H1 (cell line): ENCODE measurements around the gene AGBL1. TPM values are rescaled to one million over a fixed set of nuclear protein-coding genes. Genes with fewer than 3 reads are reported as not detected.

ENCODE experiments used
- SIX5 ChIP-seq: IDR thresholded peaks from 2 replicates; pipeline ENCODE4 v1.6.1; 2011; ENCODE audit warnings: mild to moderate bottlenecking, low read depth, low read length
- polyA plus RNA-seq, 7 experiments: library from polyadenylated mRNA; depleted of rRNA in 3 of 7; stranded (reverse) in 5 of 7; unstranded in 2 of 7; fragments of >200 nt in 5 of 7; fragments of 200-250 nt in 2 of 7; gene quantifications; 1 replicate in 5 of 7; 2 replicates in 1 of 7; 4 replicates in 1 of 7; pipeline versions ENCODE4 v1.2.1 to v1.2.3, GENCODE V29; 2011 to 2013; ENCODE audit warnings: missing spikeins in 2 of 7, mixed read lengths in 2 of 7
- total RNA-seq: library from RNA; stranded (reverse); fragmentation: NEBNext Ultra II Directional; extraction: Animal tissue kit (Norgen Biotek cat#: 25700); gene quantifications from 2 replicates; pipeline ENCODE4 v1.2.1, GENCODE V29; 2021
- TF ChIP-seq, protein P1 (sequence below): fragments of 300-600 bp; sonication (generic); IDR thresholded peaks from 2 replicates; pipeline ENCODE4 v1.7.1; 2012; ENCODE audit warnings: low read length, moderate library complexity, mild to moderate bottlenecking, inconsistent platforms; ENCODE audit not compliant: insufficient replicate concordance

The AGBL1 gene
- total and polyA plus RNA-seq, 2 of the 8 experiments (the other 6 are each of a cell fraction or from before 2014, with no cell fraction given) = not detected

DNA sequence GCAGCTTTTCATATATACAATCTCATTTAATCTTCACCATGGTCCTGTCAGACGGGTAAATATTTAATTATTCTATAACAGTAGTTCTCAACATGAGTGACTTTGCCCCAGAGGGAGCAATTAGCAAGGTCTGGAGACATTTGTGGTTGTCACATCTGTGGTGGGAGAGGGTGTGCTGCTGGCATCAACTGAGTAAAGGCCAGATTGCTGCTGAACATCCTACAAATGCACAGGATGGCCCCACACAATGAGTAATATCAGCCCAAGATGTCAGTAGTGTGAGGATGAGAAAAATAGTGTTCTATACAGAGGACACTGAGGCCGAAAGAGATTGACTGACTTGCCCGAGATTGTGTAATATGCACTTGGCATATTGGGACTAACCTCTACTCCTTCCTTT lies 156.0 kb downstream of the AGBL1 start (continued):
- TF ChIP-seq, protein P1, sequence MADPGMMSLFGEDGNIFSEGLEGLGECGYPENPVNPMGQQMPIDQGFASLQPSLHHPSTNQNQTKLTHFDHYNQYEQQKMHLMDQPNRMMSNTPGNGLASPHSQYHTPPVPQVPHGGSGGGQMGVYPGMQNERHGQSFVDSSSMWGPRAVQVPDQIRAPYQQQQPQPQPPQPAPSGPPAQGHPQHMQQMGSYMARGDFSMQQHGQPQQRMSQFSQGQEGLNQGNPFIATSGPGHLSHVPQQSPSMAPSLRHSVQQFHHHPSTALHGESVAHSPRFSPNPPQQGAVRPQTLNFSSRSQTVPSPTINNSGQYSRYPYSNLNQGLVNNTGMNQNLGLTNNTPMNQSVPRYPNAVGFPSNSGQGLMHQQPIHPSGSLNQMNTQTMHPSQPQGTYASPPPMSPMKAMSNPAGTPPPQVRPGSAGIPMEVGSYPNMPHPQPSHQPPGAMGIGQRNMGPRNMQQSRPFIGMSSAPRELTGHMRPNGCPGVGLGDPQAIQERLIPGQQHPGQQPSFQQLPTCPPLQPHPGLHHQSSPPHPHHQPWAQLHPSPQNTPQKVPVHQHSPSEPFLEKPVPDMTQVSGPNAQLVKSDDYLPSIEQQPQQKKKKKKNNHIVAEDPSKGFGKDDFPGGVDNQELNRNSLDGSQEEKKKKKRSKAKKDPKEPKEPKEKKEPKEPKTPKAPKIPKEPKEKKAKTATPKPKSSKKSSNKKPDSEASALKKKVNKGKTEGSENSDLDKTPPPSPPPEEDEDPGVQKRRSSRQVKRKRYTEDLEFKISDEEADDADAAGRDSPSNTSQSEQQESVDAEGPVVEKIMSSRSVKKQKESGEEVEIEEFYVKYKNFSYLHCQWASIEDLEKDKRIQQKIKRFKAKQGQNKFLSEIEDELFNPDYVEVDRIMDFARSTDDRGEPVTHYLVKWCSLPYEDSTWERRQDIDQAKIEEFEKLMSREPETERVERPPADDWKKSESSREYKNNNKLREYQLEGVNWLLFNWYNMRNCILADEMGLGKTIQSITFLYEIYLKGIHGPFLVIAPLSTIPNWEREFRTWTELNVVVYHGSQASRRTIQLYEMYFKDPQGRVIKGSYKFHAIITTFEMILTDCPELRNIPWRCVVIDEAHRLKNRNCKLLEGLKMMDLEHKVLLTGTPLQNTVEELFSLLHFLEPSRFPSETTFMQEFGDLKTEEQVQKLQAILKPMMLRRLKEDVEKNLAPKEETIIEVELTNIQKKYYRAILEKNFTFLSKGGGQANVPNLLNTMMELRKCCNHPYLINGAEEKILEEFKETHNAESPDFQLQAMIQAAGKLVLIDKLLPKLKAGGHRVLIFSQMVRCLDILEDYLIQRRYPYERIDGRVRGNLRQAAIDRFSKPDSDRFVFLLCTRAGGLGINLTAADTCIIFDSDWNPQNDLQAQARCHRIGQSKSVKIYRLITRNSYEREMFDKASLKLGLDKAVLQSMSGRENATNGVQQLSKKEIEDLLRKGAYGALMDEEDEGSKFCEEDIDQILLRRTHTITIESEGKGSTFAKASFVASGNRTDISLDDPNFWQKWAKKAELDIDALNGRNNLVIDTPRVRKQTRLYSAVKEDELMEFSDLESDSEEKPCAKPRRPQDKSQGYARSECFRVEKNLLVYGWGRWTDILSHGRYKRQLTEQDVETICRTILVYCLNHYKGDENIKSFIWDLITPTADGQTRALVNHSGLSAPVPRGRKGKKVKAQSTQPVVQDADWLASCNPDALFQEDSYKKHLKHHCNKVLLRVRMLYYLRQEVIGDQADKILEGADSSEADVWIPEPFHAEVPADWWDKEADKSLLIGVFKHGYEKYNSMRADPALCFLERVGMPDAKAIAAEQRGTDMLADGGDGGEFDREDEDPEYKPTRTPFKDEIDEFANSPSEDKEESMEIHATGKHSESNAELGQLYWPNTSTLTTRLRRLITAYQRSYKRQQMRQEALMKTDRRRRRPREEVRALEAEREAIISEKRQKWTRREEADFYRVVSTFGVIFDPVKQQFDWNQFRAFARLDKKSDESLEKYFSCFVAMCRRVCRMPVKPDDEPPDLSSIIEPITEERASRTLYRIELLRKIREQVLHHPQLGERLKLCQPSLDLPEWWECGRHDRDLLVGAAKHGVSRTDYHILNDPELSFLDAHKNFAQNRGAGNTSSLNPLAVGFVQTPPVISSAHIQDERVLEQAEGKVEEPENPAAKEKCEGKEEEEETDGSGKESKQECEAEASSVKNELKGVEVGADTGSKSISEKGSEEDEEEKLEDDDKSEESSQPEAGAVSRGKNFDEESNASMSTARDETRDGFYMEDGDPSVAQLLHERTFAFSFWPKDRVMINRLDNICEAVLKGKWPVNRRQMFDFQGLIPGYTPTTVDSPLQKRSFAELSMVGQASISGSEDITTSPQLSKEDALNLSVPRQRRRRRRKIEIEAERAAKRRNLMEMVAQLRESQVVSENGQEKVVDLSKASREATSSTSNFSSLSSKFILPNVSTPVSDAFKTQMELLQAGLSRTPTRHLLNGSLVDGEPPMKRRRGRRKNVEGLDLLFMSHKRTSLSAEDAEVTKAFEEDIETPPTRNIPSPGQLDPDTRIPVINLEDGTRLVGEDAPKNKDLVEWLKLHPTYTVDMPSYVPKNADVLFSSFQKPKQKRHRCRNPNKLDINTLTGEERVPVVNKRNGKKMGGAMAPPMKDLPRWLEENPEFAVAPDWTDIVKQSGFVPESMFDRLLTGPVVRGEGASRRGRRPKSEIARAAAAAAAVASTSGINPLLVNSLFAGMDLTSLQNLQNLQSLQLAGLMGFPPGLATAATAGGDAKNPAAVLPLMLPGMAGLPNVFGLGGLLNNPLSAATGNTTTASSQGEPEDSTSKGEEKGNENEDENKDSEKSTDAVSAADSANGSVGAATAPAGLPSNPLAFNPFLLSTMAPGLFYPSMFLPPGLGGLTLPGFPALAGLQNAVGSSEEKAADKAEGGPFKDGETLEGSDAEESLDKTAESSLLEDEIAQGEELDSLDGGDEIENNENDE = no peak
- TF ChIP-seq SIX5 = no peak
